A549 (cell line): ENCODE measurements around the gene ADGRG1.

ENCODE experiments used
- BHLHE40 ChIP-seq: IDR thresholded peaks from 2 replicates; pipeline ENCODE4 v1.6.1; 2012; ENCODE audit warnings: low read depth, low read length, inconsistent platforms
- CTCF ChIP-seq: fragments of >200 bp; sonication (Bioruptor Twin); formaldehyde crosslinking; IDR thresholded peaks from 3 replicates; pipeline ENCODE4 v1.5.1; 2016
- JUNB ChIP-seq: fragments of >200 bp; sonication (Bioruptor Twin); formaldehyde crosslinking; IDR thresholded peaks from 2 replicates; pipeline ENCODE4 v1.6.1; 2016
- POLR2A ChIP-seq: IDR thresholded peaks from 2 replicates; pipeline ENCODE4 v1.6.1; 2012; ENCODE audit warnings: mild to moderate bottlenecking, low read length
- RFX5 ChIP-seq: fragments of 450-650 bp; IDR thresholded peaks from 2 replicates; pipeline ENCODE4 v1.7.1; 2014; ENCODE audit warnings: antibody characterized with exemption, mild to moderate bottlenecking, moderate library complexity
- TFCP2L1 ChIP-seq: fragments of 250-450 bp; sonication (Bioruptor Pico); IDR thresholded peaks from 2 replicates; pipeline ENCODE4 v1.5.0; 2021; ENCODE audit warnings: mild to moderate bottlenecking
- TF ChIP-seq, protein P1 (sequence below): fragments of 200-600 bp; sonication (generic); IDR thresholded peaks from 2 replicates; pipeline ENCODE4 v1.6.1; 2016; ENCODE audit warnings: antibody characterized with exemption, mild to moderate bottlenecking, moderate library complexity

GRCh38 chr16:57613514-57613913 is 14.9 kb upstream of the ADGRG1 start:
- no peak for TF ChIP-seq BHLHE40
- TF ChIP-seq RFX5: no peak
- no peak for TF ChIP-seq CTCF
- TF ChIP-seq JUNB: no peak
- no peak for TF ChIP-seq POLR2A
- TF ChIP-seq, protein P1, sequence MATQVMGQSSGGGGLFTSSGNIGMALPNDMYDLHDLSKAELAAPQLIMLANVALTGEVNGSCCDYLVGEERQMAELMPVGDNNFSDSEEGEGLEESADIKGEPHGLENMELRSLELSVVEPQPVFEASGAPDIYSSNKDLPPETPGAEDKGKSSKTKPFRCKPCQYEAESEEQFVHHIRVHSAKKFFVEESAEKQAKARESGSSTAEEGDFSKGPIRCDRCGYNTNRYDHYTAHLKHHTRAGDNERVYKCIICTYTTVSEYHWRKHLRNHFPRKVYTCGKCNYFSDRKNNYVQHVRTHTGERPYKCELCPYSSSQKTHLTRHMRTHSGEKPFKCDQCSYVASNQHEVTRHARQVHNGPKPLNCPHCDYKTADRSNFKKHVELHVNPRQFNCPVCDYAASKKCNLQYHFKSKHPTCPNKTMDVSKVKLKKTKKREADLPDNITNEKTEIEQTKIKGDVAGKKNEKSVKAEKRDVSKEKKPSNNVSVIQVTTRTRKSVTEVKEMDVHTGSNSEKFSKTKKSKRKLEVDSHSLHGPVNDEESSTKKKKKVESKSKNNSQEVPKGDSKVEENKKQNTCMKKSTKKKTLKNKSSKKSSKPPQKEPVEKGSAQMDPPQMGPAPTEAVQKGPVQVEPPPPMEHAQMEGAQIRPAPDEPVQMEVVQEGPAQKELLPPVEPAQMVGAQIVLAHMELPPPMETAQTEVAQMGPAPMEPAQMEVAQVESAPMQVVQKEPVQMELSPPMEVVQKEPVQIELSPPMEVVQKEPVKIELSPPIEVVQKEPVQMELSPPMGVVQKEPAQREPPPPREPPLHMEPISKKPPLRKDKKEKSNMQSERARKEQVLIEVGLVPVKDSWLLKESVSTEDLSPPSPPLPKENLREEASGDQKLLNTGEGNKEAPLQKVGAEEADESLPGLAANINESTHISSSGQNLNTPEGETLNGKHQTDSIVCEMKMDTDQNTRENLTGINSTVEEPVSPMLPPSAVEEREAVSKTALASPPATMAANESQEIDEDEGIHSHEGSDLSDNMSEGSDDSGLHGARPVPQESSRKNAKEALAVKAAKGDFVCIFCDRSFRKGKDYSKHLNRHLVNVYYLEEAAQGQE: no peak
- TF ChIP-seq TFCP2L1: no peak
